Retina (tissue), 1 donor: ENCODE data around the gene MDFIC2.

Experiments used
- DNase-seq: peaks from one replicate; pipeline ENCODE4 v3.0.0-alpha.2; 2016

Gene MDFIC2

DNA sequence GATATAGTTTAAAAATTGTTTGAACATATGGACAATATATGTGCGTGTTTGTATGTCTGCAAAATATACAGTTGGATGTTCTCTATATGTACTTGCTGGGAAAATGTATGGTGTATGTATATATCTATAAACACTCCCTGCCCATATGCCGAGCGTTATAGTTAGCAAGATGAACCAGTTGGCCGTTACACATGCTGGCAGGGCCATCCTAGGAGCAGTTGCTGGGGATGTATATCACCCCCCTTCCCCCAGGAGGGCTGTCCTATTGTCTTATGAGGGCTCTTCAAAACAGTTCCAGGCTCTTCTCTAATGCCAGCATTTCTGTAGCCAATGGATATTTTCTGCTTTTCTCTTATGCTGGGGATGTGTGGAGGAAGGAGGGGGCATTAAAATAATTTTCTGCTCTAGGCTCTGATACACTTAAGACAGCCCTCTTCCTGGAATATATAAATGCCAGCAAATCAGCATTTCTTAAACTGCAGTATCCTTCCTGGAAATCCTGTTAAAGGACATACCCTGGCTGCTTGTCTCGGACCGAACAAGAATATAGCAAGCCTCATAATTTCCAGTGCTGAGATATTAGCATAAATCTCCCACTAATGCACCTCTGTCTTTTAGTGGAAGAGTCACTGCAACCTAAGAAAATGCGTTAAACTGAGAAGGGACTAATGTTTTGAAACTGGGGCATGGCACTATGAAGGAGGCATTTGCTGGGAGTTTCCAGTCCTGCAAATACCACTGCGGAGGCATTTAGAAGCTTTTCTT is 134.4 kb downstream of the MDFIC2 start:
- no peak for DNase-seq

DNA sequence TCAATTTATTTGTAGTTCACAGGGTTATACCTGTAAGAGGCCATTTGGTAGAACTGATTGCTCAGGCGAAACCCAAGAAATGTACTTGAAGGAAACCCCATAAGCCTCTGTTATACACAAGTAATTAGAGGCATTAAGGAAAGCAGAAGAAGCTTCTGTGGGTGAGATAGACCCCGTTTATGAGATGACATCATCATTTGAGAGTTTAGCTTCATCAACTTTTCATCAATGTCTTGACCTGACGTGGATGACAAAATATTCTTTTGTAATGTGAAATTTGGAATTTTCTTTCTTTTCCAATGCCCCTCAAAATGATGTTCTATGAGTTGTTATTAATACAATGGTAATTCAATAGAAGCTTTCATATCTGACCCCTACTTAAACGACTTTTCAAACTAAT is 136.2 kb downstream of the MDFIC2 start:
- no peak for DNase-seq

DNA sequence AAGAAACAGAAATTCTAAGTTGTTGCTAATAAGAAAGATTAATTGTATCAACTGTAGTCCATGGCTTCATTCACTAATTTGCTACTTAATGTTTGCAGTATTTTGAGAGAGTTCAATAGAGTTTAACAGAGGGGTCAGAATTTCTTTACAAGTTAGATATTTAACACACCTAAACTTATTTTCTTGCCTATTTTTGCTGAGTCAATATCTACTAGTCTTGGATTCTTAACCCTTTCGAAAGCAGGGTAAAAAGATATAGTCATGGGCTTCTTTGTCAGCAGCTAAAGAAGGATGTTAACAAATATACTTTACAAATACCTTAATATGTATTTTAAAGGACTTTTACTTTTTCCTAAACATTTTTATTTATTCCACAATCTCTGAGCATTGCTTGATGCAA is 155.6 kb downstream of the MDFIC2 start:
- DNase-seq = no peak

DNA sequence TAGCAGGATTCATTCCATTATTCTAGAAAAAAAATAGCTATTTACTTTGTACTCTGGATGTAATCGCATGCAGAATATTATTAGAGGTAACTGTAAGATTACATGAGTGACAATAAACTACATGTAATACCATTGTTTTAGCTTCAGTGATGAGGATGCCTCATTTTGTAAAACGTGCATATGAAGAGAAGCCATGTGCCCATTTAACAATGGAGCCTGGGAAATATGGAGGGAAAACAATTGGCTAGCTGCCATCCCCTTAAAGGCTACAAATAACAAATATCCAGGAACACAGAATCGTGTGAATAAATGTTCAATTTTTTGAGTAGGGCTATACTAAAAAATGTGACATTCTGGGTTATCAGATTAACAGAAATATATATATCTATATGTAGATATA is 161.8 kb downstream of the MDFIC2 start:
- DNase-seq = no peak

GRCh38 chr3:70149714-70150400 is 162.6 kb downstream of the MDFIC2 start:
- no peak for DNase-seq
